NCI-H774 (cell line): ENCODE results near the gene PGBD1.
"Not testable (repeated sequence)": the region's sequence is repeated elsewhere in the genome, so short reads cannot be mapped to it uniquely, and the experiment has no call there.

Experiments
- DNase-seq: peaks from one replicate; lab custom pipeline; 2025; lab: John Stamatoyannopoulos, UW

Gene PGBD1

DNA sequence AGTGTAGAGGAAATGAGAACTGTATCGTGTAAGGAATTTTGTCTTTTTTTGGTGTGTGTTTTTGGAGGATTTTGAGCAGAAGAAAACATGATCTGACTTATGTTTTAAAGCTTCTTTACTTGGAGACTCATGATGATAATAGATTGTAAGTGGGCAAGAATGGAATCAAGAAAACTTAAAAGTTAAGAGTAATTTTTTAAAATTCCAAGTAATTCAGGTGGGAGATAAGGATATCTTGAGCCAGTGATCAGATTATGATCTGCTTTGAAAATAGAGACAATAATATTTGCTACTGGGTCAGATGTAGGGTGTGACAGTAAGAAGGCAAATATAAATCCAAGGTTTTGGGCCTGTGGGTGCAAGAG, 13.7 kb upstream of the PGBD1 start:
- no peak for DNase-seq

GRCh38 chr6:28269492-28269891, 11.9 kb upstream of the PGBD1 start:
- DNase-seq: no peak

DNA sequence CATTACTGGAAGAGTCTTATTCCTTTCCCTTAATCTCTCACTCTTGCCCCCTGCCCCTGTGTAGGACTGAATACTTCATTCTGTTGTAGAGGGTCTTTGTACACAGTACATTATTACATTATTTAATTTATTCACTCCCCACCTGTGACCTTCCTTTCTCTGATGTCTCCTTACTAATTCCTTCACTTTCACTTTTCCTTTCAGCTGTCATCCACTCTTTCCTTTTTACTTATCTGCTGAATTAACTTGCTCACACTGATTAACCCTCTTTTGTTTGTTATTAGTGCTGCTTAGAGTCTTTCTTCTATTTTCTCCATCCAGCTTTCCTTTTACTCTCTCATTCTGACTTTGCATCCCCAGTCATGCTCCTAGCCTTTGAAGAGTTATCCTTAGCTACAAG, 6.5 kb upstream of the PGBD1 start:
- no peak for DNase-seq

DNA sequence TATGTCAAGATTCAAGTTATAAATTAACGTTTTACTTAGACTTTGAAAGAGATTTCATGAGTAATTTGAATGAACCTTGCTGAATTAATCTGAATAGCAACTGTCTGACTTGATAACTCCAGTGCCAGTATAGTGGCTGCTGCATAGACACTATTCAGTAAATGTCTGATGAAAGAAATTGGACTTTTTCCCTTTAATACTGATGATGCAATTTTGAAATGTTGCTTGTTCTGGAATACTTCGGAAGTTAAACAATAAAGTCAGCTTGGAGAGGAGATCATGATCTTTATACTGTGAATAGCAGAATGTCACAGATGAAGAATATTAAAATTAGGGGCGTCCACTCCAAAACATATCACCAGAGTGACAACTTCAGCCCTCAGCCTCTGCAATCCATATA, 3.6 kb upstream of the PGBD1 start:
- no peak for DNase-seq

GRCh38 chr6:28280595-28281287, 631 bp upstream of the PGBD1 start:
- no peak for DNase-seq

GRCh38 chr6:28282926-28283325, 1.6 kb downstream of the PGBD1 start:
- DNase-seq: no peak

GRCh38 chr6:28291573-28291972, 10.2 kb downstream of the PGBD1 start:
- DNase-seq: no peak

DNA sequence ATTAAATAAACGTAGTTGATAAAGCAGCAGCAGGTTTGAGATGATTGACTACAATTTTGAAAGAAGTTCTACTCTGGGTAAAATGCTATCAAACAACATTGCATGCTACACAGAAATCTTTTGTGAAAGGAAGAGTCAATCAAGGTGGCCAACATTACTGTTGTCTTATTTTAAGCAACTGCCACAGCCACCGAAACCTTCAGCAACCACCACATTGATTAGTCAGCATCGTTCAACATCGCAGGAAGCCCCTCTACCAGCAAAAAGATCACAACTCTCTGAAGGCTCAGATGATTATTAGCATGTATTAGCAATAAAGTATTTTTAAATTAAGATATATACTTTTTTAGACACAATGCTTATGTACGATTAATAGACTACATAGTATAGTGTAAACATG, 14.0 kb downstream of the PGBD1 start:
- no peak for DNase-seq

GRCh38 chr6:28296520-28297060, 15.2 kb downstream of the PGBD1 start:
- DNase-seq: no peak

GRCh38 chr6:28303570-28303969, 22.2 kb downstream of the PGBD1 start:
- no peak for DNase-seq

GRCh38 chr6:28306363-28306762, 25.0 kb downstream of the PGBD1 start:
- not testable (repeated sequence) for DNase-seq

- DNase-seq: no peak
These were observed 29.9 kb downstream of the PGBD1 start for GRCh38 chr6:28311139-28311823.

DNA sequence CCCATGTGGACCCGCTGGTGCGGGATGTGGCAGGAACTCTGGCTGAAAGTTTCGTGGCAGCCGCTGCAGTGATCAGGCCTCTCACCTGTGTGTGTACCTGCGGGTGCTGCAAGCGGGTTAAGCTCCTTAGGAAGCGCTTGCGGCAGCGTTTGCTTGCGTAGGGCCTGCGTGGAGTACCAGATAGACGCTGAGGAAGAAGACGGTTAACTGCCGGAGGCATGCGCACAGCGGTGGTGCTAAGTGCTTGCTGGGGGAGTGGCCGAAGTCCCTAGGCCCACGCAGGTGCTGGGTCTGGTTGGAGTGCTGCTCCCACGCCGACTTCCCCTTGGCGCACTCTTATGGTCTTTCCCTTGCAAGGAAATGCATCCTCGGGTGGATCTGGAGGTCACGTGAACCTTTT, 31.6 kb downstream of the PGBD1 start:
- no peak for DNase-seq

DNA sequence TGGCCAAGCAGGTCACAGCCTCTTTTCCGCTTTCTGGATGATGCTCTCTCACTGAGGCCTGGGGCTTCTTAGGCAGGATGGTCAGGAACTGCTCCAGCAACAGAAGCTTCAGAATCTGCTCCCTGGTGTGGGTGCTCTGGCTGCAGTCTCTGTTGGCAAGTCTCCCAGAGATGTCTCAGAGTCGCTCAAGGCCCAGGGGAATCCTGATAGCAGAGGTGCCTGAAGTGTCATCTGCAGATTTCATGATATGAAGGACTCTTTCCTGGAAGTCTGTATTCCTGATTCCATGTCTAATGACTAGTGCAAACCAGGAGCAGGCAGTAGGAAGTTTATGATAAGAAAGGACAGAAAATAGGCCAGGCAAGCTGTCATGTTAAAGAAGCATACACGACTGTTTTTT, 34.3 kb downstream of the PGBD1 start:
- no peak for DNase-seq

DNA sequence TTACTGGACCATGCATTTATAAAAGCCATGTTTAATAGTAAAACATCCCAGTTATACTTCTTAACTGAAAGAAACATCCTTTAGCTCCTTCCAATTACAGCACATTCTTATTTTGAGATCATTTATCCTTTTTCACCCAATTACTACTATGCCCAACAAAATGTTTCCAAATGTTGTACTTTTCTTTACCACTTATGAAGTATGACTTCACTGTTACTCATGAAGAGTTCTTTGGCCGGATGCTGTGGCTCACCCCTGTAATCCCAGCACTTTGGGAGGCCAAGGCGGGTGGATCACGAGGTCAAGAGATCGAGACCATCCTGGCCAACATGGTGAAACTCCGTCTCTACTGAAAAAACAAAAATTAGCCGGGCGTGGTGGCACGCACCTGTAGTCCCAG, 36.5 kb downstream of the PGBD1 start:
- DNase-seq: not testable (repeated sequence)

DNA sequence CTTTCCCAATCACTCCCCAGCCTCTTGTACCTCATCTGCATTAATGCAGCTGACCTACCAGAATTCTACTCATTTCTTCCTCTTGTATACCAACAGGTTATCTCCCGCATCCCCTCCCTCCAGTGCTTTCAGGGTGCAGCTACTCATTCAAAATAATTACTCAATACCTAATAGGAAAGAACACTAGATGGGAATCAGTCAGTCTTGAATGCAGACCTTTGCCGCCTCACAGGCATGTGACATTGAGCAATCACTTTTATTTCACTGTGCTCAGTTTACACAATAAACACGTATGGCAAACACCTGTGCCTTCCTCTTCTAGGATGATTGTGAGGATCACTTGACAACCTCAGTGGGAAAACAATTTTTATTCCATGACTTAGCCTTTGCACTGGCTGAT, 41.3 kb downstream of the PGBD1 start:
- DNase-seq: no peak

- DNase-seq: no peak
These were observed 42.5 kb downstream of the PGBD1 start for GRCh38 chr6:28323813-28324424.

GRCh38 chr6:28326371-28326948, 45.1 kb downstream of the PGBD1 start:
- DNase-seq: no peak

- DNase-seq: no peak
These were observed 48.7 kb downstream of the PGBD1 start for GRCh38 chr6:28330041-28330440.

DNA sequence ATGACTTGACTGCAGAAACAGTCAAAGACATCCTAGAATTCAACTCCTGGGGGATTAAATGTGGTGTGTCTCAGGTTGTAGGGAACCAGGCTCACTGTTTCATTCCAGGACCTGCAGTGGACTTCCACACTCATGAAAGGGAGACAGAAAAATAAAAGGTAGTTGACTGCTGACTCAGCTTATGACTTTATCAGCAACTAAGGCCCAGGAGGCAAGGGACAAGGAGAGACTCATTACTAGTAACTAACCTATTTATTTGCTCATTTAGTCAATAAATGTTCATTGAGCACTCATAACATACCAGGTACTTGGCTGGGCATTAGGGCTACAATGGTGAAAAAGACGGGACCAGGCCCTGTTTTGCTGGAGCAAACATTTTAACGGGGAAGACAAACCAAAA, 51.7 kb downstream of the PGBD1 start:
- DNase-seq: no peak

- no peak for DNase-seq
These were observed 52.2 kb downstream of the PGBD1 start for GRCh38 chr6:28333599-28334018.

- no peak for DNase-seq
These were observed 53.1 kb downstream of the PGBD1 start for GRCh38 chr6:28334286-28335039.
